Tibial nerve (tissue), 4 donors: ENCODE measurements around the gene RAB4A. TPM values are rescaled to one million over a fixed set of nuclear protein-coding genes. Genes with fewer than 3 reads are reported as not detected.
"Not testable (repeated sequence)": the region's sequence is repeated elsewhere in the genome, so short reads cannot be mapped to it uniquely, and the experiment has no call there.

Experiments
- DNase-seq, 2 donors: peaks; one replicate each; pipeline ENCODE4 v3.0.0-alpha.2; 2019; ENCODE audit warnings: low spot score in 2 of 2
- H3K27ac ChIP-seq, 4 donors: fragments of 200-600 bp; sonication (generic) in 3 of 4; one replicate each; pipeline ENCODE4 v1.5.1; 2017 to 2019; ENCODE audit warnings: mild to moderate bottlenecking in 1 of 4
- H3K27me3 ChIP-seq, 2 donors: fragments of 200-600 bp; sonication (generic) in 1 of 2; one replicate each; pipeline versions ENCODE4 v1.5.1 to v1.6.0; 2017 to 2019
- H3K36me3 ChIP-seq, 3 donors: fragments of 200-600 bp; sonication (generic); one replicate each; pipeline ENCODE4 v1.5.1; 2018 to 2019
- H3K4me1 ChIP-seq, 4 donors: fragments of 200-600 bp; sonication (generic) in 3 of 4; one replicate each; pipeline ENCODE4 v1.5.1; 2017 to 2019
- H3K4me3 ChIP-seq, 4 donors: fragments of 200-600 bp; sonication (generic) in 3 of 4; one replicate each; pipeline ENCODE4 v1.5.1; 2017 to 2019; ENCODE audit warnings: mild to moderate bottlenecking in 1 of 4, moderate library complexity in 1 of 4
- H3K9me3 ChIP-seq, 4 donors: fragments of 200-600 bp; sonication (generic) in 3 of 4; one replicate each; pipeline ENCODE4 v1.5.1; 2017 to 2019
- CTCF ChIP-seq, 5 experiments: fragments of 200-600 bp in 3 of 5; fragments of 450-650 bp in 2 of 5; sonication (generic) in 3 of 5; IDR thresholded peaks; one replicate each; pipeline ENCODE4 v1.5.1; 2016 to 2019; ENCODE audit warnings: antibody characterized with exemption in 5 of 5, mild to moderate bottlenecking in 3 of 5, moderate library complexity in 2 of 5
- EP300 ChIP-seq, 2 donors: sonication (generic); formaldehyde crosslinking; IDR thresholded peaks; one replicate each; pipeline ENCODE4 v1.6.1; 2017; ENCODE audit warnings: antibody characterized with exemption in 2 of 2, mild to moderate bottlenecking in 1 of 2
- POLR2A ChIP-seq, 2 donors: fragments of 450-650 bp; IDR thresholded peaks; one replicate each; pipeline ENCODE4 v1.6.1; 2017; ENCODE audit warnings: antibody characterized with exemption in 2 of 2, mild to moderate bottlenecking in 2 of 2, moderate library complexity in 2 of 2
- WGBS, 2 donors: methylation state at CpG; one replicate each; pipeline ENCODE4 v1.1.5; 2018; 5-methylcytosine and 5-hydroxymethylcytosine counted together
- total RNA-seq, 4 donors: library from RNA; depleted of rRNA; stranded (reverse); fragments of >200 nt; gene quantifications; one replicate each; pipeline ENCODE4 v1.1.0, GENCODE V29; 2016

Gene RAB4A
- total RNA-seq, 4 donors from 2014 or later: 16.2 to 41.3 (median 31.2) TPM

GRCh38 chr1:229286099-229286766, 15.3 kb downstream of the RAB4A start:
- Histone ChIP-seq H3K9me3 (peaks cover 0 to 3% (median 0%) of the 10 kb centered on the region in 4 donors), H3K36me3 (peaks cover 0 to 23% (median 0%) of the 10 kb centered on the region in 3 donors), H3K27me3 (no peaks in the 10 kb centered on the region), H3K27ac (no peak overlapping the region), H3K4me3 (no peak overlapping the region), H3K4me1 (peaks cover 0 to 36% (median 0%) of the 10 kb centered on the region in 4 donors)
- WGBS, 2 donors: 63 to 72% methylated on average over 2 of the region's 2 CpGs
- DNase-seq: no peak
- TF ChIP-seq CTCF (IDR thresholded peaks at IDR 0.05) (no peak), EP300 (IDR thresholded peaks at IDR 0.05) (no peak), POLR2A (IDR thresholded peaks at IDR 0.05) (no peak)

- WGBS, 2 donors: 50 to 56% methylated on average over 1 of the region's 1 CpG
- TF ChIP-seq EP300 (IDR thresholded peaks at IDR 0.05): no peak
- no peak for TF ChIP-seq POLR2A (IDR thresholded peaks at IDR 0.05)
- H3K9me3 ChIP-seq: peaks cover 0 to 3% (median 0%) of the 10 kb centered on the region in 4 donors
- peaks cover 0 to 28% (median 0%) of the 10 kb centered on the region in 3 donors for H3K36me3 ChIP-seq
- no peaks in the 10 kb centered on the region for H3K27me3 ChIP-seq
- no peak overlapping the region for H3K27ac ChIP-seq
- no peak overlapping the region for H3K4me3 ChIP-seq
- no peak for DNase-seq
- peaks cover 0 to 36% (median 0%) of the 10 kb centered on the region in 4 donors for H3K4me1 ChIP-seq
Observed at GRCh38 chr1:229287267-229287666, 16.4 kb downstream of the RAB4A start.

GRCh38 chr1:229288516-229288915, 17.6 kb downstream of the RAB4A start:
- H3K4me1 ChIP-seq: peaks cover 0 to 29% (median 0%) of the 10 kb centered on the region in 4 donors
- no peaks in the 10 kb centered on the region for H3K27me3 ChIP-seq
- peaks cover 0 to 37% (median 0%) of the 10 kb centered on the region in 3 donors for H3K36me3 ChIP-seq
- H3K4me3 ChIP-seq: no peak overlapping the region
- no peak overlapping the region for H3K27ac ChIP-seq
- DNase-seq: no peak
- no peaks in the 10 kb centered on the region for H3K9me3 ChIP-seq
- TF ChIP-seq CTCF (IDR thresholded peaks at IDR 0.05): no peak
- TF ChIP-seq EP300 (IDR thresholded peaks at IDR 0.05): no peak
- TF ChIP-seq POLR2A (IDR thresholded peaks at IDR 0.05): no peak
- 96 to 98% methylated on average over 1 of the region's 1 CpG for WGBS, 2 donors

- Histone ChIP-seq H3K4me1 (peaks cover 0 to 12% (median 0%) of the 10 kb centered on the region in 4 donors), H3K36me3 (peaks cover 0 to 53% (median 0%) of the 10 kb centered on the region in 3 donors)
- not testable (repeated sequence) for H3K27ac ChIP-seq, H3K27me3 ChIP-seq, DNase-seq, H3K9me3 ChIP-seq, H3K4me3 ChIP-seq
- WGBS, 2 donors: 95 to 97% methylated on average over 4 of the region's 4 CpGs
Observed at GRCh38 chr1:229291686-229292085, 20.8 kb downstream of the RAB4A start.

- WGBS, 2 donors: 87 to 93% methylated on average over 10 of the region's 10 CpGs
- H3K36me3 ChIP-seq: peaks cover 0 to 62% (median 0%) of the 10 kb centered on the region in 3 donors
Observed at GRCh38 chr1:229293528-229294204, 22.8 kb downstream of the RAB4A start.

More at GRCh38 chr1:229293528-229294204, 22.8 kb downstream of the RAB4A start:
- no peaks in the 10 kb centered on the region for H3K9me3 ChIP-seq
- no peak overlapping the region for H3K4me3 ChIP-seq
- H3K27ac ChIP-seq: no peak overlapping the region
- H3K4me1 ChIP-seq: no peaks in the 10 kb centered on the region
- TF ChIP-seq CTCF (IDR thresholded peaks at IDR 0.05) (no peak), EP300 (IDR thresholded peaks at IDR 0.05) (no peak), POLR2A (IDR thresholded peaks at IDR 0.05) (no peak)
- no peaks in the 10 kb centered on the region for H3K27me3 ChIP-seq
- DNase-seq: no peak
